Keratinocyte (primary cell): Measurements from ENCODE around the gene ZGPAT. TPM values are rescaled to one million over a fixed set of nuclear protein-coding genes. Genes with fewer than 3 reads are reported as not detected.

Experiments used
- DNase-seq: peaks from one replicate; pipeline ENCODE4 v3.0.0-alpha.2; 2011; ENCODE audit warnings: low read depth, missing footprints, low spot score
- FAIRE-seq: peaks from 2 replicates; lab custom pipeline; 2011; peaks lifted over from hg19 to GRCh38; lab: Jason Lieb, UNC
- H2AFZ ChIP-seq: 2 replicates; pipeline ENCODE4 v1.6.0; 2012; ENCODE audit warnings: low read length, control low read depth, inconsistent platforms; ENCODE audit not compliant: control insufficient read depth
- H3K27ac ChIP-seq: 2 replicates; pipeline ENCODE4 v1.5.1; 2011; ENCODE audit warnings: low read length; ENCODE audit not compliant: control insufficient read depth, insufficient read depth
- H3K27me3 ChIP-seq: 3 replicates; pipeline ENCODE4 v1.6.0; 2011; ENCODE audit warnings: low read length; ENCODE audit not compliant: control insufficient read depth, insufficient read depth; ENCODE audit errors: extremely low read depth
- H3K36me3 ChIP-seq, 2 experiments: 2 replicates in 1 of 2; 3 replicates in 1 of 2; pipeline ENCODE4 v1.5.1; 2011; ENCODE audit warnings: low read length in 2 of 2, mild to moderate bottlenecking in 1 of 2; ENCODE audit not compliant: control insufficient read depth in 2 of 2, insufficient read depth in 2 of 2; ENCODE audit errors: extremely low read depth in 1 of 2
- H3K4me1 ChIP-seq: 3 replicates; pipeline ENCODE4 v1.5.1; 2011; ENCODE audit warnings: low read length; ENCODE audit not compliant: control insufficient read depth, insufficient read depth; ENCODE audit errors: extremely low read depth
- H3K4me2 ChIP-seq: 3 replicates; pipeline ENCODE4 v1.6.0; 2011; ENCODE audit warnings: low read depth, low read length; ENCODE audit not compliant: control insufficient read depth, insufficient read depth; ENCODE audit errors: extremely low read depth
- H3K4me3 ChIP-seq, 3 experiments: fragments of 200-600 bp in 1 of 3; sonication (generic) in 1 of 3; 2 replicates in 2 of 3; 3 replicates in 1 of 3; pipeline ENCODE4 v1.5.1; 2011 to 2016; ENCODE audit warnings: low read length in 3 of 3, mild to moderate bottlenecking in 3 of 3, control low read depth in 2 of 3, inconsistent platforms in 1 of 3, low read depth in 1 of 3, mixed read lengths in 1 of 3, mixed run types in 1 of 3, moderate library complexity in 1 of 3; ENCODE audit not compliant: control insufficient read depth in 2 of 3, insufficient read depth in 2 of 3; ENCODE audit errors: extremely low read depth in 1 of 3
- H3K79me2 ChIP-seq: 2 replicates; pipeline ENCODE4 v1.6.0; 2012; ENCODE audit warnings: low read length; ENCODE audit not compliant: control insufficient read depth, insufficient read depth
- H3K9ac ChIP-seq: 3 replicates; pipeline ENCODE4 v1.6.0; 2011; ENCODE audit warnings: low read length; ENCODE audit not compliant: control insufficient read depth, insufficient read depth; ENCODE audit errors: extremely low read depth
- H3K9me1 ChIP-seq: 3 replicates; pipeline ENCODE4 v1.6.0; 2011; ENCODE audit warnings: low read length; ENCODE audit not compliant: control insufficient read depth, insufficient read depth; ENCODE audit errors: extremely low read depth
- H3K9me3 ChIP-seq: 2 replicates; pipeline ENCODE4 v1.5.1; 2012; ENCODE audit warnings: low read depth, low read length; ENCODE audit not compliant: control insufficient read depth
- H4K20me1 ChIP-seq: 3 replicates; pipeline ENCODE4 v1.6.0; 2011; ENCODE audit warnings: low read length; ENCODE audit not compliant: control insufficient read depth, insufficient read depth; ENCODE audit errors: extremely low read depth
- CTCF ChIP-seq, 3 experiments: IDR thresholded peaks in 1 of 3; conservative IDR thresholded peaks in 1 of 3; optimal IDR thresholded peaks in 1 of 3; 2 replicates in 2 of 3; 3 replicates in 1 of 3; pipeline versions ENCODE3 to v1.5.1; 2011; ENCODE audit warnings: low read length in 3 of 3, mild to moderate bottlenecking in 3 of 3, moderate library complexity in 2 of 3, control low read depth in 1 of 3, inconsistent platforms in 1 of 3; ENCODE audit not compliant: insufficient read depth in 2 of 3; ENCODE audit errors: extremely low read depth in 1 of 3
- EZH2 ChIP-seq: IDR thresholded peaks from one replicate; pipeline ENCODE4 v1.6.1; 2012; ENCODE audit warnings: inconsistent platforms, mild to moderate bottlenecking, low read length, moderate library complexity
- dilution Hi-C: fragments of 300-500 bp; cut with MboI; formaldehyde crosslinking; loops from one replicate; pipeline ENCODE4 v1.7.0; 2020; ENCODE audit warnings: low sequenced_read_pairs; ENCODE audit not compliant: extremely low pct_ligation_motif_present
- polyA plus RNA-seq, 5 experiments: library from polyadenylated mRNA; depleted of rRNA in 3 of 5; stranded (reverse) in 3 of 5; stranded (forward) in 1 of 5; unstranded in 1 of 5; fragments of >200 nt; gene quantifications; 1 replicate in 1 of 5; 2 replicates in 3 of 5; 3 replicates in 1 of 5; pipeline versions ENCODE4 v1.2.1 to v1.2.3, GENCODE V29; 2011 to 2012; ENCODE audit warnings: missing spikeins in 2 of 5, low read depth in 1 of 5, low replicate concordance in 1 of 5

Gene ZGPAT
- polyA plus RNA-seq, 1 donor (not counting 4 experiments of a cell fraction or from before 2014, with no cell fraction given) = 7.8 TPM

GRCh38 chr20:63782051-63782471 is 74.2 kb downstream of the ZGPAT start:
- H3K27ac ChIP-seq = no peak overlapping the region
- no peaks in the 10 kb centered on the region for H4K20me1 ChIP-seq
- DNase-seq (no peak), FAIRE-seq (no peak)
- no peaks in the 10 kb centered on the region for H3K9me1 ChIP-seq
- no peaks in the 10 kb centered on the region for H3K79me2 ChIP-seq
- TF ChIP-seq CTCF (optimal IDR thresholded peaks at IDR 0.05 in 1 of 3, IDR thresholded peaks at IDR 0.05 in 1 of 3, conservative IDR thresholded peaks at IDR 0.05 in 1 of 3; ENCODE audit: extremely low read depth in 1 of 3, insufficient read depth in 2 of 3, low read length in 3 of 3) = no peak
- no peak for TF ChIP-seq EZH2
- H3K4me2 ChIP-seq = no peak overlapping the region
- no peak overlapping the region for H3K9ac ChIP-seq
- no peaks in the 10 kb centered on the region for H3K4me1 ChIP-seq
- no peaks in the 10 kb centered on the region for H3K27me3 ChIP-seq
- no peak overlapping the region for H2AFZ ChIP-seq
- H3K36me3 ChIP-seq = no peaks in the 10 kb centered on the region
- dilution Hi-C loops = no loop called here
- H3K9me3 ChIP-seq = no peaks in the 10 kb centered on the region
- no peak overlapping the region for H3K4me3 ChIP-seq

GRCh38 chr20:63782521-63782971 is 74.7 kb downstream of the ZGPAT start:
- Histone ChIP-seq H3K27me3 (no peaks in the 10 kb centered on the region), H3K4me2 (no peak overlapping the region), H3K9me3 (no peaks in the 10 kb centered on the region), H2AFZ (no peak overlapping the region), H3K9ac (no peak overlapping the region), H3K79me2 (no peaks in the 10 kb centered on the region), H3K9me1 (no peaks in the 10 kb centered on the region), H3K4me3 (no peak overlapping the region), H3K36me3 (no peaks in the 10 kb centered on the region), H4K20me1 (no peaks in the 10 kb centered on the region), H3K4me1 (no peaks in the 10 kb centered on the region), H3K27ac (no peak overlapping the region)
- no peak for FAIRE-seq
- DNase-seq = no peak
- TF ChIP-seq CTCF (optimal IDR thresholded peaks at IDR 0.05 in 1 of 3, IDR thresholded peaks at IDR 0.05 in 1 of 3, conservative IDR thresholded peaks at IDR 0.05 in 1 of 3; ENCODE audit: extremely low read depth in 1 of 3, insufficient read depth in 2 of 3, low read length in 3 of 3) (no peak), EZH2 (no peak)
- dilution Hi-C loops = no loop called here
